GM12878 (cell line): ENCODE measurements around the gene ARMC6. TPM values are rescaled to one million over a fixed set of nuclear protein-coding genes. Genes with fewer than 3 reads are reported as not detected.

Experiments
- ATAC-seq: fragments of 200-7000 bp; cut with Tn5 transposase; 3 replicates; pipeline ENCODE4 v1.9.1; 2020; ENCODE audit warnings: mild to moderate bottlenecking, moderate library complexity
- BruUV-seq: library from RNA; stranded (reverse); fragments of 400-500 nt; replicated peaks from 2 replicates; lab custom pipeline; 2021; lab: Mats Ljungman, UMichigan
- CTCF ChIA-PET: fragments of 300-600 bp; sonication (Branson Sonifier 250); formaldehyde crosslinking; extraction: SDS; loops from one replicate; lab custom pipeline; 2021; ENCODE audit warnings: inconsistent platforms; lab: Yijun Ruan, JAX
- POLR2A ChIA-PET: fragments of 350-600 bp; formaldehyde crosslinking; extraction: SDS; loops from one replicate; lab custom pipeline; 2021; ENCODE audit warnings: inconsistent platforms; lab: Charles Lee
- RAD21 ChIA-PET: fragments of 300-600 bp; sonication (Branson Sonifier 250); formaldehyde crosslinking; loops from one replicate; lab custom pipeline; 2023; ENCODE audit warnings: antibody characterized with exemption; ENCODE audit not compliant: unreplicated experiment; lab: Charles Lee
- SMC1A ChIA-PET: fragments of 300-600 bp; sonication (Branson Sonifier 250); formaldehyde crosslinking; loops from one replicate; lab custom pipeline; 2023; ENCODE audit not compliant: unreplicated experiment, uncharacterized antibody; lab: Charles Lee
- DNase-seq: peaks from one replicate; pipeline ENCODE4 v3.0.0-alpha.2; 2011; ENCODE audit warnings: low read depth, low spot score
- FAIRE-seq: peaks from 3 replicates; lab custom pipeline; 2011; peaks lifted over from hg19 to GRCh38; lab: Jason Lieb, UNC
- H2AFZ ChIP-seq: 2 replicates; pipeline ENCODE4 v1.6.0; 2011; ENCODE audit warnings: low read depth, low read length, control low read depth; ENCODE audit not compliant: control insufficient read depth
- H3K27ac ChIP-seq: 2 replicates; pipeline ENCODE4 v1.5.1; 2011; ENCODE audit warnings: control low read depth; ENCODE audit not compliant: control insufficient read depth, insufficient read depth
- H3K27me3 ChIP-seq, 2 experiments: replicated peaks in 1 of 2; 2 replicates each; pipeline versions ENCODE4 v1.6.0 to v1.6.1; 2011; ENCODE audit warnings: low read length in 1 of 2; ENCODE audit not compliant: control insufficient read depth in 2 of 2, insufficient read depth in 2 of 2
- H3K36me3 ChIP-seq, 2 experiments: 2 replicates each; pipeline ENCODE4 v1.5.1; 2011; ENCODE audit warnings: low read length in 1 of 2; ENCODE audit not compliant: control insufficient read depth in 2 of 2, insufficient read depth in 2 of 2
- H3K4me1 ChIP-seq: 2 replicates; pipeline ENCODE4 v1.6.1; 2011; ENCODE audit warnings: mild to moderate bottlenecking, low read length, moderate library complexity, mixed read lengths; ENCODE audit not compliant: control insufficient read depth, insufficient read depth
- H3K4me2 ChIP-seq: 2 replicates; pipeline ENCODE4 v1.6.0; 2011; ENCODE audit warnings: control low read depth; ENCODE audit not compliant: control insufficient read depth, insufficient read depth
- H3K4me3 ChIP-seq: fragments of 200-600 bp; sonication (generic); 2 replicates; pipeline ENCODE4 v1.5.1; 2016
- H3K79me2 ChIP-seq: 2 replicates; pipeline ENCODE4 v1.6.0; 2011; ENCODE audit warnings: low read length; ENCODE audit not compliant: control insufficient read depth, insufficient read depth
- H3K9ac ChIP-seq: 2 replicates; pipeline ENCODE4 v1.8.0; 2011; ENCODE audit warnings: low read length, control low read depth, mixed read lengths; ENCODE audit not compliant: control insufficient read depth, insufficient read depth
- H3K9me3 ChIP-seq: replicated peaks from 3 replicates; pipeline ENCODE4 v1.5.1; 2011; ENCODE audit warnings: mild to moderate bottlenecking, low read length; ENCODE audit not compliant: control insufficient read depth, insufficient read depth
- H4K20me1 ChIP-seq: 2 replicates; pipeline ENCODE4 v1.6.0; 2011; ENCODE audit not compliant: control insufficient read depth, insufficient read depth
- ATF7 ChIP-seq: fragments of 450-650 bp; IDR thresholded peaks from 2 replicates; pipeline ENCODE4 v1.6.1; 2016; ENCODE audit warnings: low read depth, mild to moderate bottlenecking
- ELK1 ChIP-seq: IDR thresholded peaks from 2 replicates; pipeline ENCODE4 v1.6.1; 2012; ENCODE audit warnings: low read depth, low read length, improper control_type of control experiment
- IKZF1 ChIP-seq: fragments of 450-650 bp; conservative IDR thresholded peaks from 2 replicates; pipeline ENCODE4 v1.6.1; 2017; ENCODE audit warnings: antibody characterized with exemption, mild to moderate bottlenecking
- IRF5 ChIP-seq: fragments of 450-650 bp; IDR thresholded peaks from 2 replicates; pipeline ENCODE4 v1.6.1; 2017; ENCODE audit warnings: borderline replicate concordance
- MLLT1 ChIP-seq: fragments of 450-650 bp; IDR thresholded peaks from 2 replicates; pipeline ENCODE4 v1.6.1; 2016; ENCODE audit warnings: mild to moderate bottlenecking
- MTA3 ChIP-seq: IDR thresholded peaks from 2 replicates; pipeline ENCODE4 v1.6.1; 2012; ENCODE audit warnings: low read length, inconsistent platforms, borderline replicate concordance
- NFXL1 ChIP-seq: fragments of 450-650 bp; IDR thresholded peaks from 2 replicates; pipeline ENCODE4 v1.6.1; 2017; ENCODE audit warnings: antibody characterized with exemption, mild to moderate bottlenecking, borderline replicate concordance
- NRF1 ChIP-seq: conservative IDR thresholded peaks from 2 replicates; pipeline ENCODE4 v1.6.1; 2011; ENCODE audit warnings: mild to moderate bottlenecking, low read depth, low read length, improper control_type of control experiment
- PML ChIP-seq: IDR thresholded peaks from 2 replicates; pipeline ENCODE4 v1.6.1; 2012; ENCODE audit warnings: low read length, inconsistent platforms
- RUNX3 ChIP-seq: IDR thresholded peaks from 2 replicates; pipeline ENCODE4 v1.6.1; 2012; ENCODE audit warnings: low read length, inconsistent platforms
- SMAD5 ChIP-seq: IDR thresholded peaks from 2 replicates; pipeline ENCODE4 v1.6.1; 2016; ENCODE audit warnings: antibody characterized with exemption, low read depth
- TBL1XR1 ChIP-seq: IDR thresholded peaks from 2 replicates; pipeline ENCODE4 v1.6.1; 2012; ENCODE audit warnings: low read depth, low read length, improper control_type of control experiment
- YY1 ChIP-seq: IDR thresholded peaks from 2 replicates; pipeline ENCODE4 v1.6.1; 2011; ENCODE audit warnings: low read depth, mild to moderate bottlenecking, low read length
- WGBS: methylation state at CpG from one replicate; pipeline ENCODE4 v1.1.6; 2016; ENCODE audit warnings: low lambda C conversion rate; ENCODE audit not compliant: insufficient replicate concordance, insufficient coverage; ENCODE audit errors: missing lambda C conversion rate; 5-methylcytosine and 5-hydroxymethylcytosine counted together
- in situ Hi-C: fragments of 300-500 bp; cut with MboI; formaldehyde crosslinking; loops from 9 replicates; pipeline ENCODE4 v1.14.3; 2018; ENCODE audit warnings: mixed read lengths
- intact Hi-C: fragments of 100-400 bp; cut with micrococcal nuclease; formaldehyde crosslinking; loops from one replicate; pipeline ENCODE4 v1.14.2; 2022; ENCODE audit not compliant: unreplicated experiment
- polyA plus RNA-seq, 11 experiments: library from polyadenylated mRNA; depleted of rRNA in 4 of 11; unstranded in 6 of 11; stranded (reverse) in 5 of 11; fragments of >200 nt; fragmentation: Nextera tagmentation in 4 of 11; fragmentation: Illumina TruSeq in 1 of 11; extraction: Ambion mirVana in 4 of 11; extraction: Trizol in 1 of 11; gene quantifications; 1 replicate in 1 of 11; 2 replicates in 10 of 11; pipeline versions ENCODE4 v1.2.1 to v1.2.3, GENCODE V29; 2011 to 2016; ENCODE audit warnings: inconsistent platforms in 2 of 11, missing spikeins in 2 of 11, low read depth in 1 of 11
- total RNA-seq, 4 experiments: library from RNA; depleted of rRNA in 3 of 4; stranded (reverse); fragments of >200 nt in 3 of 4; fragmentation: Illumina TruSeq in 1 of 4; extraction: Trizol in 1 of 4; gene quantifications; 2 replicates each; pipeline versions ENCODE4 v1.2.1 to v1.2.3, GENCODE V29; 2013 to 2021

Gene ARMC6
- total and polyA plus RNA-seq, 10 of the 15 experiments (the other 5 are each of a cell fraction or from before 2014, with no cell fraction given) = 1.1 to 64.4 (median 41.6) TPM

GRCh38 chr19:19061506-19061905 is 28.1 kb downstream of the ARMC6 start (continued):
- no peak for TF ChIP-seq NRF1
- TF ChIP-seq TBL1XR1 = no peak
- TF ChIP-seq ATF7 = no peak
- no peak for TF ChIP-seq ELK1
- TF ChIP-seq NFXL1 = no peak
- TF ChIP-seq, all 136 proteins: peak for 0

- H3K4me3 ChIP-seq = peak overlapping the region; percentile 69; the same call in 1 of the 2 replicates
- 88% methylated on average over 4 of the region's 4 CpGs for WGBS
- ChIA-PET RAD21 (interaction anchor here (1.4 kb wide), 1 partner anchor 112 kb away, joined by 6 read pairs; no protein-coding TSS in a partner anchor), SMC1A (interaction anchor here (1.5 kb wide), 1 partner anchor 112 kb away, joined by 5 read pairs; no protein-coding TSS in a partner anchor), POLR2A (interaction anchor here (0.6 to 1.9 kb wide), 4 partner anchors 92 to 506 kb away, joined by 3 to 6 read pairs (median 4); partner anchors contain the start of genes COPE, DDX49 and MEF2B), CTCF (interaction anchor here (0.7 to 1.8 kb wide), 4 partner anchors 50 to 112 kb away, joined by 3 to 10 read pairs (median 3); no protein-coding TSS in a partner anchor)
- DNase-seq = no peak
- peak overlapping the region; percentile 98 for H3K4me2 ChIP-seq
- intact Hi-C loops = no loop called here
- H3K9me3 ChIP-seq = no peaks in the 10 kb centered on the region
- TSS peak; percentile 85 for BruUV-seq
- H3K9ac ChIP-seq = peak overlapping the region; percentile 72
- in situ Hi-C loops = no loop called here
- peaks cover 4 to 5% of the 10 kb centered on the region in 2 experiments for H3K36me3 ChIP-seq
- no peaks in the 10 kb centered on the region for H3K27me3 ChIP-seq
- 0 out of 2 replicates have a peak, but pooled peaks have one; percentile 43 for TF ChIP-seq RUNX3
- peak; percentile 82 for TF ChIP-seq NFXL1
- no peak for TF ChIP-seq MLLT1
- no peak for TF ChIP-seq IRF5
- no peak for TF ChIP-seq IKZF1
- TF ChIP-seq SMAD5 = no peak
- TF ChIP-seq MTA3 = peak; percentile 12; the same call in 1 of the 2 replicates
- no peak for TF ChIP-seq PML
- no peak for TF ChIP-seq YY1
- peak overlapping the region; percentile 92 for H2AFZ ChIP-seq
- H3K79me2 ChIP-seq = peaks cover 21% of the 10 kb centered on the region
- H3K27ac ChIP-seq = peak overlapping the region; percentile 65
- no peak for ATAC-seq
- peaks cover 17% of the 10 kb centered on the region for H3K4me1 ChIP-seq
- H4K20me1 ChIP-seq = no peaks in the 10 kb centered on the region
- FAIRE-seq = no peak
These were observed 29.2 kb downstream of the ARMC6 start for GRCh38 chr19:19062454-19063182.
